Muscle of leg (tissue), 9 donors: ENCODE data around the gene ABCA1. TPM values are rescaled to one million over a fixed set of nuclear protein-coding genes. Genes with fewer than 3 reads are reported as not detected.

Source experiments
- polyA plus RNA-seq, 8 donors: library from polyadenylated mRNA; unstranded; fragments of 120-200 nt; gene quantifications; one replicate each; pipeline versions ENCODE4 v1.2.1 to v1.2.3, GENCODE V29; 2013; ENCODE audit warnings: inconsistent platforms in 1 of 8, low replicate concordance in 1 of 8; ENCODE audit not compliant: insufficient read length in 8 of 8, insufficient read depth in 1 of 8
- total RNA-seq: library from RNA; stranded (reverse); fragments of 120-200 nt; gene quantifications from one replicate; pipeline ENCODE4 v1.2.4, GENCODE V29; 2013

ABCA1 gene
- total and polyA plus RNA-seq, 9 donors = 3.4 to 12.1 (median 5.2) TPM

Other genes starting within 250 kb of the ABCA1 start
- gene OR13D1, start 233.6 kb downstream of the ABCA1 start, total RNA-seq = not detected
- gene OR13D1, start 233.6 kb downstream of the ABCA1 start, polyA plus RNA-seq = under 1 TPM in 1 of 8 donors, not detected in 7; 0.18 TPM
- 47.5 TPM for gene NIPSNAP3A, start 180.5 kb downstream of the ABCA1 start, total RNA-seq
- gene NIPSNAP3A, start 180.5 kb downstream of the ABCA1 start, polyA plus RNA-seq = 10 to 100 TPM; 49.9 to 63.2 (median 55.8) TPM
- gene NIPSNAP3B, start 164.0 kb downstream of the ABCA1 start, total RNA-seq = 15.3 TPM
- gene NIPSNAP3B, start 164.0 kb downstream of the ABCA1 start, polyA plus RNA-seq = 10 to 100 TPM; 15.0 to 33.3 (median 20.3) TPM